HCEC 1CT (cell line): ENCODE data around the gene TMEM140.
"Not testable (repeated sequence)": the region's sequence is repeated elsewhere in the genome, so short reads cannot be mapped to it uniquely, and the experiment has no call there.

Experiments used
- DNase-seq: peaks from one replicate; pipeline ENCODE4 v3.0.0-alpha.2; 2017

TMEM140 gene

DNA sequence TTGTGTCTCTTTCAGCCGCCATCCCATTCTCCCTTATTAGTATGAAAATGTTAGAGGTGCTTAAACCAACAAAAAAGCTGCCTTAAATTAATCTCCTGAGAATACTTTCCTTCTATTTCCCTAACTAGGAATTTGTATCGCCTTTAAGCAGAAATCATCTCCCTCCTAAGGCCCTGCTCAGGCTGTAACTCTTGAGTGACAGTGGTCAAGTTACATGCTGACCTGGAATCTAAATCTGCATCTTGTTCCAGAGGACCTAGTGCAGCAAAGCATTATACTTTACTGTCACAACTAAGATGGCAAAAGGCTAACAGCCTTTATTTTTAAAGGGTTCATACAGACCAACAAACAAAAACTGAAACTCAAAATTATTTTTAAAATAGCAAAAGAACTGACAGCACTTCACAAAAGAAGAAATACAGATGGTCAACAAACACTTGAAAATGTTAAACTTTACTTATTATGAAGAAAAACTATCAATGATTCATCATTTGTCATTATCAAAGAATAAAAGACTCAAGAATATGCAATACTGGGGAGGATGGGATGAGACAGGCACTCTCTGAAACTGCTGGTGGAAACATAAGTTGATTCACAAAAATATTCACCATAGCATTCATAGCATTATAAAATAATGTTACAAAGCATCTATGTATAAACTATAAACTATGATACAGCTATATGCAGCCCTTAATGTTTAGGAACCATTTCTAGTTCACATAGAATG, 11.7 kb downstream of the TMEM140 start:
- peak; percentile 37 for DNase-seq

DNA sequence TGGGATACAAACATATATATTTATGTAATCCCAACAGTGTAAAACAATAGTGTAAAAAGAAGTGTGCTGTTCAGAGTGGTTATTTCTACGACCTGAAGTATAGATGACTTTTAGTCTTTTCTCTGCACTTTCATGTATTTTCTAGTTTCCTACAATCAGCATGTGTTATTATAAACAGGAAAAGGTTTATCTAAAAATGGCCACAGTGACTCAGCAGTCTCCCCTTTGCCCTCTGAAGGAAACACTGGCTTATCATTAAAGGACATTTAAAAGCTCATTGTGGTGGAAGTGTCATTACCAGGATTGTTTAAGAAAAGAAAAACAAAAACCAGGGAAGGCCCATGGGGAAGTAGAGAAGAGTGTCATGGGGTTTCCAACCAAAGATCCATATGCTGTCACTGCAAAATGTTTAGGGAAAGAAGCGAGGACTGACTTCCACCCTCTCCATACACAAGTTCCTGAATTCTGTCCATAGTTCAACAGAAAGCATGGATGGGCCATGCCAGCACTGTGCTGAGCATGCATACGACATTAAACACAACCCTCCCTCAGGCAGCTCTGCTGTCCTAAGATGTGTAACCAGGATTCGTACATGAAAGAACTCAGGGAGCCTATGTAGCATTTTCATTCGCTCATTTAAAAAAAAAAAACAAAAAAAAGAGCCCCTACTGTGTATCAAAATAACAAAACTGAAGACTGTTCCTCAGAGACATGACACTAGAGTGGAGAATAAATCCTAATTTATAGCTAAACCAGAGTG, 12.4 kb downstream of the TMEM140 start:
- DNase-seq, result peak; percentile 55

GRCh38 chr7:135160858-135161653, 13.2 kb downstream of the TMEM140 start:
- no peak for DNase-seq

- DNase-seq, result no peak
Measured at GRCh38 chr7:135161669-135162068, 13.8 kb downstream of the TMEM140 start.

- no peak for DNase-seq
Measured at GRCh38 chr7:135162382-135163001, 14.6 kb downstream of the TMEM140 start.

DNA sequence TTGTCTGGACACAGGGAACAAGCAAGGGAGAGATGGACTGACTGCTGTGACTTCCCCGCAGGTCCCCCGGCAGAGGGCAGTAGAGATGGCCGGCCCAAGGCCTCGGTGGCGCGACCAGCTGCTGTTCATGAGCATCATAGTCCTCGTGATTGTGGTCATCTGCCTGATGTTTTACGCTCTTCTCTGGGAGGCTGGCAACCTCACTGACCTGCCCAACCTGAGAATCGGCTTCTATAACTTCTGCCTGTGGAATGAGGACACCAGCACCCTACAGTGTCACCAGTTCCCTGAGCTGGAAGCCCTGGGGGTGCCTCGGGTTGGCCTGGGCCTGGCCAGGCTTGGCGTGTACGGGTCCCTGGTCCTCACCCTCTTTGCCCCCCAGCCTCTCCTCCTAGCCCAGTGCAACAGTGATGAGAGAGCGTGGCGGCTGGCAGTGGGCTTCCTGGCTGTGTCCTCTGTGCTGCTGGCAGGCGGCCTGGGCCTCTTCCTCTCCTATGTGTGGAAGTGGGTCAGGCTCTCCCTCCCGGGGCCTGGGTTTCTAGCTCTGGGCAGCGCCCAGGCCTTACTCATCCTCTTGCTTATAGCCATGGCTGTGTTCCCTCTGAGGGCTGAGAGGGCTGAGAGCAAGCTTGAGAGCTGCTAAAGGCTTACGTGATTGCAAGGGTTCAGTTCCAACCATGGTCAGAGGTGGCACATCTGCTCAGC, 16.6 kb downstream of the TMEM140 start:
- no peak for DNase-seq

DNA sequence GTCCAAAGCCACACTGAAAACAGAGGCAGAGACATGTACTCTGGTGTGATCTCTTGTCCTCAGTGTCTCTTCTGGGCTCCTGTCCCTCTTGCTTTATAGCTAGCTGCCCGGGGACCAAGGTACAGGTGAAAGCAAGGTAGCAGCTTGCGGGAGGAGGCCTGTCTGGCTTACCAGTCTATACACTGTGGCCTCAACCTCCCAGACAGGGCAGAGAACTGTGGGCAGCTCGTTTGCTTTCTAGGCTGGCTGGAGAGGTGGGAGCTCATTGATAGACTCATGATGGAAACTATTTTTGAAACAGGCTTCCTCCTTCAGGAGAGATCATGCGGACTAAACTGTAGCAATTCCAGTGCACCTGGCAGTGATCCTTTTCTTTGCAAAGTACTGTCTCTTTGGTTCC, 18.0 kb downstream of the TMEM140 start:
- no peak for DNase-seq

DNA sequence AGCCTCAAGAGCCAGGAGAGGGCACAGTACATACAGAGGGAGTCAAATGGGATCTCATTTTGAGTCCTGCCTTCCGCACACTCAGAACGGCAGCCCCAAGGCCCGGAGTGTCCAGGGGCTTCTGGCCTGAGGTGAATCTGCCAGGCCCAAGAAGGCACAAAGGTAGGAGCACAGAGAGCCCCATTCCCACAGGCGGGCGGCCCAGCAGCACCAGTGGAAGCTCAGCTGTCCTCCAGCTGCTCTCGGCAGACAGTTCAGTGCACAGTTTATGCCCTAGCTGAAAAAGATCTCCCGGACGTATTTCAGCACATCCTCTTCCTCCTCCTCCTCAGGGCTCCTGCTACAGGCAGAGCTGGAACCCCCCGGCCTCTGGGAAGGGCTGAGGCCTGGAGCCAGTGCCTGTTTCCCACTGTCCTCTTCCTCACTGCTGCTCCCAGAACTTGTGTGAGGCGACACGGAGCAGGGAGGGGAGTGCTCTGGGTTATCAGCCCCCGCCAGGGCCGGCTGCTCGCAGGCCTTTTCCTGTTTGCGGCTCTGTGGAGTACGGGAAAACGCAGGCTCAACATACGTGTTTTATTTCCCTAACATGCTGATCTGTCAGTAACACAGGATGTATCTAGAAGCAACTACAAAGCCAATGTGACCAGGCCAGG, 18.6 kb downstream of the TMEM140 start:
- DNase-seq, result no peak

- DNase-seq, result no peak
Measured at GRCh38 chr7:135167365-135167917, 19.6 kb downstream of the TMEM140 start.

DNA sequence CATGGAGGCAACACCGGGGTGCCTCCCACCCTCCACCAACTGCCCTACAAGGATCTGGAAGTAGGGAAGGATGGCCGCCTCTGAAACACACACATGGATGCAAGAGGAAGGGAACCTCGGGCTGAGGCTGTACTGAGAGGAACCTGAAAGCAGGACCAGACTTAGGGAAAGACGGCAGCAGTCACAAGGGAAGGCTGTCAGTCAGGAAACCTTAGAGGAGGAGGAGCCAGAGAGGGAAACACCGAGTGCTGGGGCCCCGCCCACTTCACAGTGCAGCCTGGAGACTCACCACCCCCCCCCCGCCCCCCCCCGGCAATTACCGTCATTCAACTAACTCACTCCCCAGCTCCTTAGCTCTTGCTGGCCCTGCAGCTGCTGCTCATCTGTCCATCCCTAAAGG, 20.1 kb downstream of the TMEM140 start:
- no peak for DNase-seq

GRCh38 chr7:135168489-135169140, 20.7 kb downstream of the TMEM140 start:
- DNase-seq, result no peak

DNA sequence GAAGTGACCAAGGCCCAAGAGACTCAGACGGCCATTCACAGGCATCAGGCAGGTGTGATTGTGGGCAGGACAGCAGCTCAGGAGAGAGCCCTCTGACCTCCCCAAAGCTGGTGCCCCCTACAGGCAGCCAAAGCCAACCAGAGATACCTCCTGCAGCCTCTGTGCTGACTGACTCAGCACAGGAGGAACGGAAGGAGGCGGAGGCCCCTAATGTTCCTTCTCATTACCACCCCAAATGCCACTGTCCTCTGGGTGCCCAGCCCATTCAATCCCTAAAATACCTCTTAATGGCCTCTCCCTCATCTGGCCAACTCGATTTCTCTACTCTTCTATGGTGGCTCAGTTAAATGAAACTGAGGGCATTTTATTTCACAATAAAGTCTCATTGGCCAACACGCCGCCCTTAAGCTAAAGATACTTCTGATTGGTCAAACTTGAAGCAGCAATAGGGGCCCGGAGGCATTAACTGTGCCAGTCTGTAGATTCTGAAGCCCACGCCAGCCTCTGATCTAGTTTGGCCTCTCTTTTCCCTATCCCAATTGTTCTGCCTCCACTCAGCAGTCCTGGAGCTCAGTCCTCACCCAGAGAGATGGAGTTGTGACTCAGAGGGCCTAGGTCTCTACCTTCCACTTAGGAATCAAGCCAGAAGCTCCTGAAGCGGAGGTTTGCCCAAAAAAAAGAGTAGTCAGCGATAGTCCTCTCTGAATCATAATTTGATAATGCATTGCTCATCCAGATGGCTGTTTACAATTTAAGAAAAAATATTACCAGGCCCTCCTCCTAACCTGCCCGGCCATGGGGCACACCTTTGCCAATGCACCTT, 21.5 kb downstream of the TMEM140 start:
- DNase-seq, result peak; percentile 50

GRCh38 chr7:135169964-135170273, 22.0 kb downstream of the TMEM140 start:
- peak; percentile 19 for DNase-seq

DNA sequence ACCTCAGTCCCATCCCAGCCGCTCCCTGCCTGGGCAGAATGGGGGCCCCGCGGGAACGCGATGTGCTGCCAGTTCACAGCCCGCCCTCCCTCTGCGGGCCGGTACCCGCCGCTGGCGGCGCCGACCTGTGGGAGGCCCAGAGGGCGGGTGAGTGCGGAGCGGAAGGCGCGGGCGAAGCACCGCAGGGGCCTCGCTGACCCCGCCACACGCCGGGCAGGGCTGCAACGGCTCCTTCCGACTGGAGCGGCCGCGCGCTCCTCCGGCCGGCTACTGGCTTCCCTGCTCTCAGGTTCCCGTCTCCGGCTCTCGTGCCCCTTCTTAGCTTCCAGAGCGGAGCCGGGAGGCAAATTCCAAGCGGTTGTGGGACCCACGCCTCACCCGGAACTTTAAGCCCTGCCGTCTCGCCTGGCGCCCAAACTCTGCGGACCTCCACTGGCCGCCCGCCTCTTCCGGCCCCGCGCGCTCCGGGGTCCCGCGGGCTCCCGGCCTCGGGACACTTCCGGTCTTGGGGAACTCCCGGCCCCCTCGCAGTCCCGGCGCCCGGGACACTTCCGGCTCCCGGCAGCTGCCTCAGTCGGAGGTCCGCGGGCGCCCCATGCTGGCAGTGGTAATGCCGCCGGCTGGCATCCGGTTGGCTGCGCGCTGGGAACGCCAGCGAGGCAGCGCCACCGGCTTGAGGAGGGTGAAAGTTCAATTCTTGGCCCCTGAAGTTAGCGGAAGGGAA, 22.6 kb downstream of the TMEM140 start, which contains the start of gene CYREN:
Gene CYREN (minus strand): TSS at position 434 of the 724 bp plus-strand sequence. CDS start 1,785 bp downstream, outside the sequence.
- peak; percentile 95 for DNase-seq

GRCh38 chr7:135170998-135171481, 23.2 kb downstream of the TMEM140 start:
- not testable (repeated sequence) for DNase-seq

DNA sequence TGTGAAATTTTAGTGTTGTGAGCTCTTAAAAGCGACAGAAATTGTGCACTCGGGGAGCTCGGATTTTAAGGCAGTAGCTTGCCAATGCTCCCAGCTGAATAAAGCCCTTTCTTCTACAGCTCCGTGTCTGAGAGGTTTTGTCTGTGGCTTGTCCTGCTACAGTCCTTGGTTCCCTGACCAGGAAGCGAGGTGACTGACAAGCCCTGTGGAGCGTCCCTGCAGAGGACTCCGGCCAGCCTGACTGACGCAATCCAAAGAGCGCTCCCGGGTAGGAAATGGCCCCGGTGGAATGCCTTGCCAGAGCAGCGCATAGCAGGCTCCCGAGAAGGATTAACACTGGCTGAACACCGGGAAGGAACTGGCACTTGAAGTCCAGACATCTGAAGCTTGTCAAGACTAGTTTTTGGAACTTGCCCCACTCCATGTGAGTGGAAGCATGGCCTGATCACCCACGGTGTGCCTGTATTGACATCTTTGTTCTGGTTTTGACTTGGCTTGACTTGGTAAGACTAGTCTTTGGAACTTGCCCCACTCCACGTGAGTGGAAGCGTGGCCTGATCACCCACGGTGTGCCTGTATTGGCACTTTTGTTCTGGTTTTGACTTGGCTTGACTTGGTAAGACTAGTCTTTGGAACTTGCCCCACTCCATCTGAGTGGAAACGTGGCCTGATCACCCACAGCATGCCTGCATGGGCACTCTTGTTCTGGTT, 23.9 kb downstream of the TMEM140 start:
- not testable (repeated sequence) for DNase-seq

DNA sequence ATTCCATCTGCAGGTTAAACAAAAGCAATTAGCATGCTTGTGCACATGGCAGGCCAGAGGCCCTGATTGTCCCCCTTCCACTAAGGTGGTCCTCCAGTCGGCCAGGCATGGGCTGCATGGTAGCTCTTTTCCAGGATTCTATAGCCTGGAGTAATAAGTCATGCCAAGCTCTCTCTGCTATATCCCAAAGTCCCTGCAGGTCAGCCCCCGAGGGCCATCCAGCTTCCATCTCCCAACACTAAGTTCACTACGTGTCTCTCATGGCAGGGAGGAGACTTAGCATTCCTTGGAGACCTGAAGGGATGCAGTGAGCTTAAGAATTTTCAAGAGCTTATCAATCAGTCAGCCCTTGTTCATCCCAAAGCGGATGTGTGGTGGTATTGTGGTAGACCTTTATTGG, 26.0 kb downstream of the TMEM140 start:
- not testable (repeated sequence) for DNase-seq

DNA sequence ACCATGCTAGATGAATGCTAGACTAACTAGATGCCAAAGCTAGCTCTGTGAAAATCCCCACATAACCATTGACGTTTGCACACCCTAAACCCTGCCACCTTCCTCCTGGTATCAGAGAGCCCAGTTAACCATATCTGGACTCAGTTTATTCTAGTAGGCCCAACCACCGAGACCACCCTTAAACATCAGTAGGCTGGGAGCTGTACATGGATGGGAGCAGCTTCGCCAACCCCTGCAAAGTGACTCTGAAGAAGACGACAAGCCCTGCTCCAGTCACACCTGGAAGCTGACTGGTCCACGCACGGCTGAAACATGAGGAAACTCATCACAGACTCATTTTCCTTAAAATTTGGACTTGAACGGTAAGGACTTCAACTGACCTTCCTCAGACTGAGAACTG, 27.1 kb downstream of the TMEM140 start:
- DNase-seq, result no peak

- no peak for DNase-seq
Measured at GRCh38 chr7:135175931-135176330, 28.1 kb downstream of the TMEM140 start.
